NCI-H2227 (cell line): ENCODE measurements around the gene DDN.

ENCODE experiments used
- DNase-seq: peaks from one replicate; lab custom pipeline; 2025; ENCODE audit not compliant: unreplicated experiment; lab: John Stamatoyannopoulos, UW

The DDN gene

GRCh38 chr12:48968467-48968866 is 30.7 kb downstream of the DDN start:
- DNase-seq, result no peak

- DNase-seq, result no peak
These were observed 31.2 kb downstream of the DDN start for GRCh38 chr12:48967991-48968390.

- no peak for DNase-seq
These were observed 32.8 kb downstream of the DDN start for GRCh38 chr12:48966177-48966895.

- no peak for DNase-seq
These were observed 33.8 kb downstream of the DDN start for GRCh38 chr12:48965298-48965838.

GRCh38 chr12:48961801-48962200 is 37.4 kb downstream of the DDN start:
- no peak for DNase-seq

GRCh38 chr12:48961331-48961730 is 37.8 kb downstream of the DDN start:
- DNase-seq, result no peak

GRCh38 chr12:48960834-48961233 is 38.3 kb downstream of the DDN start:
- no peak for DNase-seq

- no peak for DNase-seq
These were observed 41.2 kb downstream of the DDN start for GRCh38 chr12:48958049-48958388.

- DNase-seq, result peak; percentile 96
These were observed 41.8 kb downstream of the DDN start, which contains the start of gene ARF3 for GRCh38 chr12:48957141-48958048. Gene ARF3, minus strand, starts transcription at chr12:48957487. Its CDS starts 16,392 bp downstream, at chr12:48941095.

- peak; percentile 92 for DNase-seq
These were observed 42.7 kb downstream of the DDN start for GRCh38 chr12:48956279-48957140.

GRCh38 chr12:48954841-48955501 is 44.2 kb downstream of the DDN start:
- DNase-seq, result no peak

GRCh38 chr12:48954061-48954460 is 45.1 kb downstream of the DDN start:
- DNase-seq, result no peak

- DNase-seq, result no peak
These were observed 46.5 kb downstream of the DDN start for GRCh38 chr12:48952691-48953090.

GRCh38 chr12:48947727-48948126 is 51.4 kb downstream of the DDN start:
- no peak for DNase-seq

- no peak for DNase-seq
These were observed 52.2 kb downstream of the DDN start for GRCh38 chr12:48946943-48947342.

- no peak for DNase-seq
These were observed 53.0 kb downstream of the DDN start for GRCh38 chr12:48946205-48946604.
